HepG2 (cell line): ENCODE results near the gene DCLK1. TPM values are rescaled to one million over a fixed set of nuclear protein-coding genes. Genes with fewer than 3 reads are reported as not detected.

ENCODE experiments used
- ATAC-seq: fragments of 200-7000 bp; cut with Tn5 transposase; 3 replicates; pipeline ENCODE4 v1.9.1; 2020; ENCODE audit warnings: mild to moderate bottlenecking, moderate library complexity
- BruUV-seq: library from RNA; stranded (reverse); fragments of 400-500 nt; replicated peaks from 2 replicates; lab custom pipeline; 2021; lab: Mats Ljungman, UMichigan
- CTCF ChIA-PET: fragments of 300-600 bp; formaldehyde crosslinking; extraction: SDS; loops from one replicate; lab custom pipeline; 2021; ENCODE audit warnings: low total read pairs, inconsistent platforms, low intra/inter-chr PET ratio; lab: Yijun Ruan, JAX
- POLR2A ChIA-PET: fragments of 350-600 bp; sonication (Branson Sonifier 250); formaldehyde crosslinking; loops from one replicate; lab custom pipeline; 2020; ENCODE audit warnings: antibody characterized with exemption, inconsistent platforms; lab: Yijun Ruan, JAX
- DNase-seq: peaks from one replicate; pipeline ENCODE4 v3.0.0-alpha.2; 2015; ENCODE audit warnings: low spot score
- FAIRE-seq: peaks from 3 replicates; lab custom pipeline; 2011; peaks lifted over from hg19 to GRCh38; lab: Jason Lieb, UNC
- H2AFZ ChIP-seq: one replicate; pipeline ENCODE4 v1.6.1; 2011; ENCODE audit warnings: low read length, inconsistent platforms
- H3K27ac ChIP-seq: fragments of 300-600 bp; 3 replicates; pipeline ENCODE4 v1.8.0; 2011; ENCODE audit warnings: mixed run types, mild to moderate bottlenecking, mixed read lengths, low read length, inconsistent platforms; ENCODE audit not compliant: insufficient read depth; ENCODE audit errors: extremely low read length
- H3K27me3 ChIP-seq, 2 experiments: fragments of 200-600 bp in 1 of 2; 2 replicates in 1 of 2; 3 replicates in 1 of 2; pipeline versions ENCODE4 v1.6.0 to v1.8.0; 2011; ENCODE audit warnings: low read length in 2 of 2, mild to moderate bottlenecking in 2 of 2, moderate library complexity in 2 of 2, inconsistent platforms in 1 of 2; ENCODE audit not compliant: insufficient read depth in 2 of 2, control insufficient read depth in 1 of 2
- H3K36me3 ChIP-seq, 2 experiments: fragments of 200-600 bp in 1 of 2; replicated peaks in 1 of 2; 2 replicates in 1 of 2; 3 replicates in 1 of 2; pipeline versions ENCODE4 v1.5.1 to v1.8.0; 2011; ENCODE audit warnings: low read length in 2 of 2, inconsistent platforms in 1 of 2; ENCODE audit not compliant: insufficient read depth in 2 of 2, control insufficient read depth in 1 of 2
- H3K4me1 ChIP-seq: 2 replicates; pipeline ENCODE4 v1.5.1; 2012; ENCODE audit warnings: low read length, inconsistent platforms; ENCODE audit not compliant: insufficient read depth
- H3K4me2 ChIP-seq: 2 replicates; pipeline ENCODE4 v1.6.0; 2011; ENCODE audit warnings: low read depth, low read length, inconsistent platforms
- H3K4me3 ChIP-seq, 3 experiments: fragments of 200-600 bp in 1 of 3; sonication (generic), shearing (Covaris generic) in 1 of 3; replicated peaks in 1 of 3; 2 replicates each; pipeline ENCODE4 v1.5.1; 2011 to 2016; ENCODE audit warnings: low read length in 3 of 3, inconsistent platforms in 2 of 3, low read depth in 2 of 3, mild to moderate bottlenecking in 2 of 3, control low read depth in 1 of 3, mixed read lengths in 1 of 3; ENCODE audit not compliant: insufficient read depth in 1 of 3
- H3K79me2 ChIP-seq: one replicate; pipeline ENCODE4 v1.6.1; 2011; ENCODE audit warnings: low read length, inconsistent platforms; ENCODE audit not compliant: insufficient read depth
- H3K9ac ChIP-seq: 2 replicates; pipeline ENCODE4 v1.6.0; 2011; ENCODE audit warnings: mild to moderate bottlenecking, low read depth, low read length, inconsistent platforms; ENCODE audit not compliant: insufficient read depth
- H3K9me3 ChIP-seq: 2 replicates; pipeline ENCODE4 v1.5.1; 2012; ENCODE audit warnings: mild to moderate bottlenecking, low read length
- H4K20me1 ChIP-seq: 2 replicates; pipeline ENCODE4 v1.6.0; 2011; ENCODE audit warnings: inconsistent platforms, mild to moderate bottlenecking, low read length, moderate library complexity; ENCODE audit not compliant: insufficient read depth
- AGO2 ChIP-seq: fragments of 200-400 bp; formaldehyde crosslinking; optimal IDR thresholded peaks from 2 replicates; pipeline ENCODE3; 2017; ENCODE audit warnings: mild to moderate bottlenecking, low read depth, low read length, moderate library complexity
- FOXM1 ChIP-seq: sonication (generic); formaldehyde crosslinking; IDR thresholded peaks from 2 replicates; pipeline ENCODE4 v1.5.0; 2020; ENCODE audit warnings: missing genetic modification reagents
- HNF1A ChIP-seq, 2 experiments: sonication (generic) in 1 of 2; formaldehyde crosslinking in 1 of 2; IDR thresholded peaks; 2 replicates each; pipeline versions ENCODE4 v1.4.0 to v1.6.1; 2016 to 2020; ENCODE audit warnings: borderline replicate concordance in 1 of 2, low read depth in 1 of 2, mild to moderate bottlenecking in 1 of 2, missing genetic modification reagents in 1 of 2
- JDP2 ChIP-seq: sonication (generic); formaldehyde crosslinking; IDR thresholded peaks from 2 replicates; pipeline ENCODE4 v1.8.1; 2022; ENCODE audit warnings: missing genetic modification reagents, borderline replicate concordance
- ZBTB33 ChIP-seq: sonication (generic); formaldehyde crosslinking; IDR thresholded peaks from 2 replicates; pipeline ENCODE4 v1.4.0; 2020; ENCODE audit warnings: missing genetic modification reagents
- ZGPAT ChIP-seq: IDR thresholded peaks from 2 replicates; pipeline ENCODE4 v1.6.1; 2016; ENCODE audit warnings: mild to moderate bottlenecking
- ZNF274 ChIP-seq: sonication (generic); formaldehyde crosslinking; IDR thresholded peaks from 2 replicates; pipeline ENCODE4 v1.5.1; 2020; ENCODE audit warnings: mild to moderate bottlenecking, missing genetic modification reagents
- ZNF382 ChIP-seq: sonication (generic); formaldehyde crosslinking; IDR thresholded peaks from 2 replicates; pipeline ENCODE4 v1.5.0; 2020; ENCODE audit warnings: missing genetic modification reagents, mild to moderate bottlenecking, borderline replicate concordance
- ZNF431 ChIP-seq: sonication (generic); formaldehyde crosslinking; IDR thresholded peaks from 2 replicates; pipeline ENCODE4 v1.9.0; 2022; ENCODE audit warnings: missing genetic modification reagents, low read depth, mild to moderate bottlenecking, borderline replicate concordance
- ZNF772 ChIP-seq: sonication (generic); formaldehyde crosslinking; IDR thresholded peaks from 2 replicates; pipeline ENCODE4 v1.5.0; 2020; ENCODE audit warnings: mild to moderate bottlenecking, missing genetic modification reagents
- ZNF775 ChIP-seq: sonication (generic); formaldehyde crosslinking; IDR thresholded peaks from 2 replicates; pipeline ENCODE4 v1.4.0; 2020; ENCODE audit warnings: missing genetic modification reagents, mild to moderate bottlenecking, moderate library complexity, borderline replicate concordance
- ZNF782 ChIP-seq: sonication (generic); formaldehyde crosslinking; IDR thresholded peaks from 2 replicates; pipeline ENCODE4 v1.4.0; 2020; ENCODE audit warnings: missing genetic modification reagents, mild to moderate bottlenecking, borderline replicate concordance
- WGBS: methylation state at CpG from one replicate; pipeline ENCODE4 v1.1.6; 2017; ENCODE audit warnings: low lambda C conversion rate; 5-methylcytosine and 5-hydroxymethylcytosine counted together
- in situ Hi-C: cut with HindIII; loops from 2 replicates; pipeline ENCODE4 v1.10.0; 2017; ENCODE audit warnings: low pct_unique_long_range_greater_than_20kb; ENCODE audit not compliant: extremely low pct_ligation_motif_present
- intact Hi-C: fragments of 100-400 bp; cut with micrococcal nuclease; formaldehyde crosslinking; loops from one replicate; pipeline ENCODE4 v1.10.0; 2022; ENCODE audit not compliant: unreplicated experiment
- polyA plus RNA-seq, 8 experiments: library from polyadenylated mRNA; depleted of rRNA in 3 of 8; stranded (reverse) in 7 of 8; unstranded in 1 of 8; fragments of >200 nt; fragmentation: Illumina TruSeq in 4 of 8; extraction: Trizol in 4 of 8; gene quantifications; 2 replicates each; pipeline versions ENCODE4 v1.2.1 to v1.2.3, GENCODE V29; 2011 to 2016; ENCODE audit warnings: low read depth in 4 of 8, missing spikeins in 1 of 8, mixed read lengths in 1 of 8; ENCODE audit not compliant: insufficient read depth in 1 of 8
- total RNA-seq, 5 experiments: library from RNA; depleted of rRNA; stranded (reverse); fragments of >200 nt; fragmentation: Illumina TruSeq; extraction: Trizol; gene quantifications; 2 replicates each; pipeline ENCODE4 v1.2.3, GENCODE V29; 2016; ENCODE audit warnings: low read depth in 1 of 5

DCLK1 gene
- total and polyA plus RNA-seq, 2 of the 13 experiments (the other 11 are each of a cell fraction or from before 2014, with no cell fraction given), result not detected

GRCh38 chr13:36088463-36088862 lies 42.7 kb downstream of the DCLK1 start (continued):
- TF ChIP-seq HNF1A (IDR thresholded peaks at IDR 0.05; ENCODE audit: low read depth) (no peak), HNF1A (CRISPR knock-in tag; IDR thresholded peaks at IDR 0.05; ENCODE audit: borderline replicate concordance) (no peak), JDP2 (CRISPR knock-in tag) (no peak), ZNF772 (no peak)
- TF ChIP-seq, all 625 proteins: peak for 0

GRCh38 chr13:36088001-36088400 lies 43.2 kb downstream of the DCLK1 start:
- no peaks in the 10 kb centered on the region for H3K4me1 ChIP-seq
- WGBS, result 6% methylated on average over 2 of the region's 2 CpGs
- POLR2A ChIA-PET, result no interaction called here
- FAIRE-seq, result no peak
- CTCF ChIA-PET, result no interaction called here
- no peak for TF ChIP-seq ZGPAT (CRISPR knock-in tag)
- TF ChIP-seq ZNF782 (CRISPR knock-in tag), result no peak
- no peak for TF ChIP-seq FOXM1
- no peak for TF ChIP-seq AGO2
- no peak for TF ChIP-seq ZNF431
- TF ChIP-seq ZNF382, result no peak
- no peak for TF ChIP-seq ZNF775
- no peak for TF ChIP-seq ZNF274
- TF ChIP-seq ZBTB33 (CRISPR knock-in tag), result no peak
- no peak overlapping the region for H3K4me3 ChIP-seq
- no peaks in the 10 kb centered on the region for H3K9me3 ChIP-seq
- no TSS peak for BruUV-seq
- no peak overlapping the region for H3K9ac ChIP-seq
- in situ Hi-C loops, result no loop called here
- no peak overlapping the region for H3K4me2 ChIP-seq
- no peaks in the 10 kb centered on the region for H3K36me3 ChIP-seq
- H3K27ac ChIP-seq, result no peak overlapping the region
- no peaks in the 10 kb centered on the region for H4K20me1 ChIP-seq
- no peaks in the 10 kb centered on the region for H3K79me2 ChIP-seq
- no peak for DNase-seq
- H2AFZ ChIP-seq, result no peak overlapping the region
- no peaks in the 10 kb centered on the region; a peak in 1 of 5 replicates for H3K27me3 ChIP-seq
- intact Hi-C loops, result no loop called here
- no peak for ATAC-seq
